ENCODE results near the gene ESYT3.

DNA sequence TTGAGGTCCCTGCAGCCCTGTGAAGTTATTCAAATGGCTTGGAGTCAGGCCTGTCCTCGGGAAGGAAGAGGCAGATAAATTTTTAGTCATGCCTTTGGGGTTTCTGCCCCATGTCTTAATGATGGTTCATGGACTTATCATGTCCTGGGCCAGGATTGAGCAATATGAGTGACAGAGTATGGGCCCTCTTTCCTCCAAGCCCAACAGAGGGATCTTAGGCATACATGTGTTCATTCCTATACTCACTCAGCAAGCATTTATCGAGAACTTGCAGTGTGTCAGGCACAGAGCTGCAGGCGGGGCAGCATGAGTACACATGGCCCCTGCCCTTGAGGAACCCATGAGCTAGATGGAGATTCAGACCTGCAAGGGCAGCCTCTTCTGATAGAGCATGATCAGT, 6.2 kb downstream of the ESYT3 start:
- TF ChIP-seq, protein P1, sequence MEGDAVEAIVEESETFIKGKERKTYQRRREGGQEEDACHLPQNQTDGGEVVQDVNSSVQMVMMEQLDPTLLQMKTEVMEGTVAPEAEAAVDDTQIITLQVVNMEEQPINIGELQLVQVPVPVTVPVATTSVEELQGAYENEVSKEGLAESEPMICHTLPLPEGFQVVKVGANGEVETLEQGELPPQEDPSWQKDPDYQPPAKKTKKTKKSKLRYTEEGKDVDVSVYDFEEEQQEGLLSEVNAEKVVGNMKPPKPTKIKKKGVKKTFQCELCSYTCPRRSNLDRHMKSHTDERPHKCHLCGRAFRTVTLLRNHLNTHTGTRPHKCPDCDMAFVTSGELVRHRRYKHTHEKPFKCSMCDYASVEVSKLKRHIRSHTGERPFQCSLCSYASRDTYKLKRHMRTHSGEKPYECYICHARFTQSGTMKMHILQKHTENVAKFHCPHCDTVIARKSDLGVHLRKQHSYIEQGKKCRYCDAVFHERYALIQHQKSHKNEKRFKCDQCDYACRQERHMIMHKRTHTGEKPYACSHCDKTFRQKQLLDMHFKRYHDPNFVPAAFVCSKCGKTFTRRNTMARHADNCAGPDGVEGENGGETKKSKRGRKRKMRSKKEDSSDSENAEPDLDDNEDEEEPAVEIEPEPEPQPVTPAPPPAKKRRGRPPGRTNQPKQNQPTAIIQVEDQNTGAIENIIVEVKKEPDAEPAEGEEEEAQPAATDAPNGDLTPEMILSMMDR (conservative IDR thresholded peaks at IDR 0.05 in 1 of 2, IDR thresholded peaks at IDR 0.05 in 1 of 2; ENCODE audit: low read depth in 1 of 2, low read length in 2 of 2) = no peak
- no peak for TF ChIP-seq EZH2 (IDR thresholded peaks at IDR 0.05; ENCODE audit: low read length, missing control alignments)

Measured in fibroblast of lung (primary cell).